ENCODE measurements around the gene NFIX. TPM values are rescaled to one million over a fixed set of nuclear protein-coding genes. Genes with fewer than 3 reads are reported as not detected.

NFIX gene
- total and polyA plus RNA-seq, 2 donors (not counting 1 experiment from before 2014, with no cell fraction given), result 0.69 to 5.6 TPM

DNA sequence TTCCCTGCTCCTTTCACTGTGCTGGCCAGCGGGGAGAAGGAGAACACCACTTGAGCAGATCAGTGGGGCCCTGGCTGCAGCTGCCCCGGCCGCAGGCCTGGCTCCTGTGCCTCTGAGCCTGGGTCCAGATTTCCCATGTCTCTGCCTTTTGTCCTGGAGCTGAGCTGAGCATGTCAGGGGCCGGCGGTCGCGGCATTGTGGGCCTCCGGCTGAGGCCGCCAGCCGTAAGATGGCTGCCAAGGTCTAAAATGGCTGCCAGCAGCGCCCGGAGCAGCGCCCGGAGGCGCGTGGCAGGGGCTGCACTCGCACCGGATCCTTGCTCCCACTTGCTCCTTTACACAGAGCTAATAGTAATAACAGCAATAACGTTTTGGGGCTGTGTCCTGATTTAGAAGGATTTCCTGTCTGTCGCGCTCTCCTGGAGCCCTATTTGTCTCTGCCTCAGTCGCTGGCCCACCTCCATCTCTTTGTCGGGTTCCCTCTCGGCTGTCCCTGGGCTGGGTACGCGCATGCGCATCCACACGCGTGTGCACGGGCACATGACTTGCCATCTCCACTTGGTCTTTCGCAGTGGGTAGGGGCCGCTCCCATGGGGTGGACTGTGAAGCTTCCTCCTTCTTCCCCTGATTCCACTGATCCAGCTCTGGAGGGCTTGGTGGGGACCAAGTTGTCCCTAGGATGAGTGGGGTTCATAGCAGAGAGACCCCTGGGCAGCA, 75.3 kb downstream of the NFIX start:
- H3K27ac Mint-ChIP-seq, result no peak overlapping the region
- TF ChIP-seq, protein P1, sequence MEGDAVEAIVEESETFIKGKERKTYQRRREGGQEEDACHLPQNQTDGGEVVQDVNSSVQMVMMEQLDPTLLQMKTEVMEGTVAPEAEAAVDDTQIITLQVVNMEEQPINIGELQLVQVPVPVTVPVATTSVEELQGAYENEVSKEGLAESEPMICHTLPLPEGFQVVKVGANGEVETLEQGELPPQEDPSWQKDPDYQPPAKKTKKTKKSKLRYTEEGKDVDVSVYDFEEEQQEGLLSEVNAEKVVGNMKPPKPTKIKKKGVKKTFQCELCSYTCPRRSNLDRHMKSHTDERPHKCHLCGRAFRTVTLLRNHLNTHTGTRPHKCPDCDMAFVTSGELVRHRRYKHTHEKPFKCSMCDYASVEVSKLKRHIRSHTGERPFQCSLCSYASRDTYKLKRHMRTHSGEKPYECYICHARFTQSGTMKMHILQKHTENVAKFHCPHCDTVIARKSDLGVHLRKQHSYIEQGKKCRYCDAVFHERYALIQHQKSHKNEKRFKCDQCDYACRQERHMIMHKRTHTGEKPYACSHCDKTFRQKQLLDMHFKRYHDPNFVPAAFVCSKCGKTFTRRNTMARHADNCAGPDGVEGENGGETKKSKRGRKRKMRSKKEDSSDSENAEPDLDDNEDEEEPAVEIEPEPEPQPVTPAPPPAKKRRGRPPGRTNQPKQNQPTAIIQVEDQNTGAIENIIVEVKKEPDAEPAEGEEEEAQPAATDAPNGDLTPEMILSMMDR (IDR thresholded peaks at IDR 0.05), result no peak
- no peak for TF ChIP-seq EZH2 (IDR thresholded peaks at IDR 0.05; ENCODE audit: borderline replicate concordance, insufficient read depth, low read depth, low read length, poor library complexity, severe bottlenecking)
- no peaks in the 10 kb centered on the region for H3K4me1 Mint-ChIP-seq
- Histone ChIP-seq H3K4me2 (replicated peaks; ENCODE audit: low read depth, low read length, poor library complexity, severe bottlenecking) (no peak overlapping the region), H3K4me1 (ENCODE audit: control insufficient read depth in 2 of 2, insufficient read depth in 2 of 2, low read length in 2 of 2) (no peaks in the 10 kb centered on the region), H2AFZ (ENCODE audit: insufficient read depth, low read depth, low read length, poor library complexity, severe bottlenecking) (no peak overlapping the region), H3K27me3 (replicated peaks in 1 of 4; ENCODE audit: control extremely low read depth in 1 of 4, control insufficient read depth in 3 of 4, insufficient read depth in 4 of 4, low read length in 3 of 4) (no peaks in the 10 kb centered on the region), H3K9ac (ENCODE audit: low read length) (no peak overlapping the region), H3K79me2 (ENCODE audit: control insufficient read depth, insufficient read depth, low read length) (no peaks in the 10 kb centered on the region), H3K9me3 (ENCODE audit: control extremely low read depth in 1 of 3, control insufficient read depth in 2 of 3, insufficient read depth in 1 of 3, low read length in 2 of 3) (no peaks in the 10 kb centered on the region), H4K20me1 (ENCODE audit: control insufficient read depth, insufficient read depth, low read length, poor library complexity, severe bottlenecking) (no peaks in the 10 kb centered on the region), H3K36me3 (replicated peaks in 1 of 2; ENCODE audit: control extremely low read depth in 1 of 2, control insufficient read depth in 1 of 2, extremely low read depth in 1 of 2, insufficient read depth in 2 of 2, low read length in 1 of 2) (no peaks in the 10 kb centered on the region), H3K4me3 (ENCODE audit: control extremely low read depth in 1 of 5, extremely low read depth in 1 of 5, insufficient read depth in 1 of 5, low read depth in 2 of 5, low read length in 4 of 5) (no peak overlapping the region), H3K27ac (ENCODE audit: low read length in 2 of 2) (no peak overlapping the region)
- POLR2A ChIA-PET, result interaction anchor here (0.6 kb wide), 1 partner anchor 47 kb away, joined by 3 read pairs; no protein-coding TSS in a partner anchor
- intact Hi-C loops (cut with micrococcal nuclease), result no loop called here
- no peaks in the 10 kb centered on the region for H3K9me3 Mint-ChIP-seq (ENCODE audit: insufficient read depth)
- ATAC-seq (ENCODE audit: low read depth) (no peak), DNase-seq (no peak)
- peaks cover 12% of the 10 kb centered on the region for H3K27me3 Mint-ChIP-seq
- WGBS (ENCODE audit: insufficient coverage), result 90% methylated on average over 28 of the region's 32 CpGs
- no peak overlapping the region for H3K4me3 Mint-ChIP-seq
- CTCF ChIA-PET, result interaction anchor here (0.6 to 1.5 kb wide), 4 partner anchors 9 to 93 kb away, joined by 3 to 4 read pairs (median 3); no protein-coding TSS in a partner anchor

DNA sequence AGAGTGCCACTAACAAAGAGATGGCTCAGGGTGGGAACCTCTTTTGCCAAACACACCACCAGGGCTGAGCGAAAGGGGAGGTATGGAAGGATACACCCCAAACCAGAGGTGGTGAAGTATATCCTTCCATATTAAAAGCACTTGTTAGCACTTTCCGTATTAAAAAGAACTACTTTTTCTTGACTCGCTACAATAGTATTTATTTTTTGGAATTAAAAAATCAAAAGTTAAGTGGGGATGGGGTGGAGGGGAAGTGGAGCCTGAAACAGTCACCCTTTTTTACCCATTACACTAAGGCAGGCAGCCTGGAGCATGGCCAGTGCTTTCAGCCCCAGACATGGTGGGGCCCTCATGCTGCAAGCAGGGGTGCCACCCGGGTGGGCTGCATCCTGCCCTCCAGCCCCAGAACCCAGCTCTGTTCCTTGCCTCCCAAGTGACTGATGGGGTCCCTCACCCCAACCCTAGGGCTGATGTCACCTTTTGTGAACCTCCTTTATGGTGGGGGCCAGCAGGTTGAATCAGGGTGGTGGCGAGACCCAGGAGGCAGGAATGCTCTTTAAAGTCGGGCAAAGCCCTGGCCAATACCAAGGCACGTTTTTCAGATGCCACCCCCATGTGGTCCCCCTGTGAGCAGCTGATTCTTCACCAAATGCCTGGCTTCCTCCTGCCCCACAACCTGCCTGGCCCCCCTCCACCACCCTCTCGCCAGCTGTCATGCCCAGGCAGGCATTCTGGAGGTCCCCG, 76.3 kb downstream of the NFIX start:
- 43% methylated on average over 7 of the region's 9 CpGs for WGBS (ENCODE audit: insufficient coverage)
- ChIA-PET CTCF (interaction anchor here (1.2 kb wide), 1 partner anchor 17 kb away, joined by 3 read pairs; no protein-coding TSS in a partner anchor), POLR2A (no interaction called here)
- intact Hi-C loops (cut with micrococcal nuclease), result no loop called here
- DNase-seq (no peak), ATAC-seq (ENCODE audit: low read depth) (no peak)
- no peaks in the 10 kb centered on the region for H3K27me3 ChIP-seq (replicated peaks in 1 of 4; ENCODE audit: control extremely low read depth in 1 of 4, control insufficient read depth in 3 of 4, insufficient read depth in 4 of 4, low read length in 3 of 4)
- no peak overlapping the region for H3K4me2 ChIP-seq (replicated peaks; ENCODE audit: low read depth, low read length, poor library complexity, severe bottlenecking)
- no peak overlapping the region for H2AFZ ChIP-seq (ENCODE audit: insufficient read depth, low read depth, low read length, poor library complexity, severe bottlenecking)
- no peaks in the 10 kb centered on the region for H4K20me1 ChIP-seq (ENCODE audit: control insufficient read depth, insufficient read depth, low read length, poor library complexity, severe bottlenecking)
- H3K4me1 Mint-ChIP-seq, result no peaks in the 10 kb centered on the region
- H3K9me3 Mint-ChIP-seq (ENCODE audit: insufficient read depth), result no peaks in the 10 kb centered on the region
- no peak overlapping the region for H3K4me3 ChIP-seq (ENCODE audit: control extremely low read depth in 1 of 5, extremely low read depth in 1 of 5, insufficient read depth in 1 of 5, low read depth in 2 of 5, low read length in 4 of 5)
- no peaks in the 10 kb centered on the region for H3K9me3 ChIP-seq (ENCODE audit: control extremely low read depth in 1 of 3, control insufficient read depth in 2 of 3, insufficient read depth in 1 of 3, low read length in 2 of 3)
- H3K4me3 Mint-ChIP-seq, result no peak overlapping the region
- no peak overlapping the region for H3K27ac ChIP-seq (ENCODE audit: low read length in 2 of 2)
- H3K79me2 ChIP-seq (ENCODE audit: control insufficient read depth, insufficient read depth, low read length), result no peaks in the 10 kb centered on the region
- H3K27ac Mint-ChIP-seq, result no peak overlapping the region
- no peaks in the 10 kb centered on the region for H3K4me1 ChIP-seq (ENCODE audit: control insufficient read depth in 2 of 2, insufficient read depth in 2 of 2, low read length in 2 of 2)
- peaks cover 12% of the 10 kb centered on the region for H3K27me3 Mint-ChIP-seq
- no peak for TF ChIP-seq EZH2 (IDR thresholded peaks at IDR 0.05; ENCODE audit: borderline replicate concordance, insufficient read depth, low read depth, low read length, poor library complexity, severe bottlenecking)
- TF ChIP-seq, protein P1 (IDR thresholded peaks at IDR 0.05), result no peak
- no peak overlapping the region for H3K9ac ChIP-seq (ENCODE audit: low read length)
- no peaks in the 10 kb centered on the region for H3K36me3 ChIP-seq (replicated peaks in 1 of 2; ENCODE audit: control extremely low read depth in 1 of 2, control insufficient read depth in 1 of 2, extremely low read depth in 1 of 2, insufficient read depth in 2 of 2, low read length in 1 of 2)
